DOHH2 (cell line): ENCODE measurements around the gene PPFIA3.
A peak's percentile ranks its signal among the peaks of the same experiment; 100 is the strongest.

Experiments used
- H3F3A ChIP-seq: fragments of 200-600 bp; sonication (generic), shearing (Covaris generic); 2 replicates; pipeline ENCODE4 v1.6.0; 2016; ENCODE audit warnings: antibody characterized with exemption, mild to moderate bottlenecking; ENCODE audit not compliant: control insufficient read depth, insufficient read depth
- H3K27ac ChIP-seq: fragments of 200-600 bp; sonication (generic); 2 replicates; pipeline ENCODE4 v1.5.1; 2014; ENCODE audit warnings: low read depth, mild to moderate bottlenecking, low read length, moderate library complexity
- H3K27me3 ChIP-seq: fragments of 200-600 bp; sonication (generic); 2 replicates; pipeline ENCODE4 v1.6.1; 2014; ENCODE audit warnings: mild to moderate bottlenecking, low read length, mixed read lengths; ENCODE audit not compliant: control insufficient read depth
- H3K36me3 ChIP-seq: fragments of 200-600 bp; sonication (generic); 2 replicates; pipeline ENCODE4 v1.6.1; 2014; ENCODE audit warnings: mild to moderate bottlenecking, low read length, moderate library complexity, mixed read lengths; ENCODE audit not compliant: control insufficient read depth
- H3K4me1 ChIP-seq: fragments of 200-600 bp; sonication (generic); 2 replicates; pipeline ENCODE4 v1.6.1; 2014; ENCODE audit warnings: mild to moderate bottlenecking, low read length, mixed read lengths; ENCODE audit not compliant: control insufficient read depth
- H3K4me2 ChIP-seq: fragments of 200-600 bp; sonication (generic); 2 replicates; pipeline ENCODE4 v1.6.0; 2014; ENCODE audit warnings: mild to moderate bottlenecking, low read length, moderate library complexity
- H3K4me3 ChIP-seq: fragments of 200-600 bp; sonication (generic); 2 replicates; pipeline ENCODE4 v1.5.1; 2014; ENCODE audit warnings: mild to moderate bottlenecking, low read length, mixed read lengths
- H3K79me2 ChIP-seq: fragments of 200-600 bp; sonication (generic); 2 replicates; pipeline ENCODE4 v1.6.1; 2014; ENCODE audit warnings: mild to moderate bottlenecking, low read length, mixed read lengths; ENCODE audit not compliant: control insufficient read depth
- H3K9me2 ChIP-seq: fragments of 200-600 bp; sonication (generic); replicated peaks from 2 replicates; pipeline ENCODE4 v1.6.1; 2014; ENCODE audit warnings: mild to moderate bottlenecking, low read length, mixed read lengths; ENCODE audit not compliant: control insufficient read depth
- H3K9me3 ChIP-seq: fragments of 200-600 bp; sonication (generic); 2 replicates; pipeline ENCODE4 v1.6.1; 2014; ENCODE audit warnings: antibody characterized with exemption, low read length, mixed read lengths; ENCODE audit not compliant: control insufficient read depth, insufficient read depth
- H4K20me1 ChIP-seq: fragments of 200-600 bp; sonication (generic); 2 replicates; pipeline ENCODE4 v1.6.0; 2014; ENCODE audit warnings: low read depth, mild to moderate bottlenecking, antibody characterized with exemption, low read length, moderate library complexity; ENCODE audit not compliant: control insufficient read depth, insufficient read depth
- CTCF ChIP-seq: fragments of 200-600 bp; sonication (generic); IDR thresholded peaks from one replicate; pipeline ENCODE4 v1.5.1; 2014; ENCODE audit warnings: antibody characterized with exemption, mild to moderate bottlenecking, low read depth, low read length; ENCODE audit not compliant: poor library complexity, severe bottlenecking
- EZH2phosphoT487 ChIP-seq: fragments of 200-600 bp; sonication (generic); IDR thresholded peaks from 2 replicates; pipeline ENCODE4 v1.6.1; 2017; ENCODE audit warnings: borderline replicate concordance, mild to moderate bottlenecking, antibody characterized with exemption, low read length, moderate library complexity, mixed read lengths

The PPFIA3 gene

DNA sequence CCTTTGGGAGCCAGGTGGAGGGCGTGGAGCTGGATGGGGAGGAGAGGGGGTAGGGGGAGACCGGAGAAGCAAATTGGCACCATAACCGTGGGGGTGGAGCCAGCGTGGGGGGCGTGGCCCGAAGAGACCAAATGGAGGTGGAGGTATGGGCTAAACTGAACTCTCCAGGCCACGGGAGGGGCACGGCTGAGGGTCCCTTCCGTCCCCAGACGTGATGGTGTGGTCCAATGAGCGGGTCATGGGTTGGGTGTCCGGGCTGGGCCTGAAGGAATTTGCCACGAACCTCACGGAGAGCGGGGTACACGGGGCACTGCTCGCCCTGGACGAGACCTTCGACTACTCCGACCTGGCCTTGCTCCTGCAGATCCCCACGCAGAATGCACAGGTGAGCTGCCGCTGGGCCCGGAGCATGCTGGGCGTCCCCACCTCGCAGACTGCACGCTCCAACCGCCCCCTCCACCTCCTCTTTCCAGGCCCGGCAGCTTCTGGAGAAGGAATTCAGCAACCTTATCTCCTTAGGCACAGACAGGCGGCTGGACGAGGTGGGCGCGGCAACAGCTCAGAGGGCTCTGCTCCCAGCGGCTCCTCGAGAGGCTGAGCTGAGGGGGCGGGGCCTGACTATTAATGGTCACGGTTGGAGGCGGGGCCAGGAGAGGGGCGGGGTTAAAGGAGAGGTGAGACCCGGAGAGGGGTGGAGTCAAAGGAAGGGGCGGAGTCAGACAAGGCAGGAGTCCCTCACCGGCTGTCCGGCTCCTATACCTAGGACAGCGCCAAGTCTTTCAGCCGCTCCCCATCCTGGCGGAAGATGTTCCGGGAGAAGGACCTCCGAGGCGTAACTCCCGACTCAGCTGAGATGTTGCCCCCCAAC, 29.7 kb downstream of the PPFIA3 start:
- Histone ChIP-seq H3K4me1 (peaks cover 35% of the 10 kb centered on the region), H3K4me2 (peak overlapping the region; percentile 94), H3K9me3 (no peaks in the 10 kb centered on the region), H3K4me3 (peak overlapping the region; percentile 95), H3K9me2 (no peaks in the 10 kb centered on the region), H4K20me1 (no peaks in the 10 kb centered on the region), H3K79me2 (no peaks in the 10 kb centered on the region), H3K27ac (peak overlapping the region; percentile 48), H3K36me3 (no peaks in the 10 kb centered on the region), H3K27me3 (no peaks in the 10 kb centered on the region), H3F3A (peaks cover 11% of the 10 kb centered on the region)
- no peak for TF ChIP-seq CTCF
- no peak for TF ChIP-seq EZH2phosphoT487

GRCh38 chr19:49149652-49150105, 30.3 kb downstream of the PPFIA3 start:
- H3K9me2 ChIP-seq: no peaks in the 10 kb centered on the region
- no peaks in the 10 kb centered on the region for H3K36me3 ChIP-seq
- no peak for TF ChIP-seq CTCF
- TF ChIP-seq EZH2phosphoT487: no peak
- H3F3A ChIP-seq: peaks cover 11% of the 10 kb centered on the region
- peak overlapping the region; percentile 95 for H3K4me3 ChIP-seq
- peak overlapping the region; percentile 48 for H3K27ac ChIP-seq
- no peaks in the 10 kb centered on the region for H3K79me2 ChIP-seq
- no peaks in the 10 kb centered on the region for H3K9me3 ChIP-seq
- H3K27me3 ChIP-seq: no peaks in the 10 kb centered on the region
- peak overlapping the region; percentile 94 for H3K4me2 ChIP-seq
- H4K20me1 ChIP-seq: no peaks in the 10 kb centered on the region
- H3K4me1 ChIP-seq: peaks cover 35% of the 10 kb centered on the region

DNA sequence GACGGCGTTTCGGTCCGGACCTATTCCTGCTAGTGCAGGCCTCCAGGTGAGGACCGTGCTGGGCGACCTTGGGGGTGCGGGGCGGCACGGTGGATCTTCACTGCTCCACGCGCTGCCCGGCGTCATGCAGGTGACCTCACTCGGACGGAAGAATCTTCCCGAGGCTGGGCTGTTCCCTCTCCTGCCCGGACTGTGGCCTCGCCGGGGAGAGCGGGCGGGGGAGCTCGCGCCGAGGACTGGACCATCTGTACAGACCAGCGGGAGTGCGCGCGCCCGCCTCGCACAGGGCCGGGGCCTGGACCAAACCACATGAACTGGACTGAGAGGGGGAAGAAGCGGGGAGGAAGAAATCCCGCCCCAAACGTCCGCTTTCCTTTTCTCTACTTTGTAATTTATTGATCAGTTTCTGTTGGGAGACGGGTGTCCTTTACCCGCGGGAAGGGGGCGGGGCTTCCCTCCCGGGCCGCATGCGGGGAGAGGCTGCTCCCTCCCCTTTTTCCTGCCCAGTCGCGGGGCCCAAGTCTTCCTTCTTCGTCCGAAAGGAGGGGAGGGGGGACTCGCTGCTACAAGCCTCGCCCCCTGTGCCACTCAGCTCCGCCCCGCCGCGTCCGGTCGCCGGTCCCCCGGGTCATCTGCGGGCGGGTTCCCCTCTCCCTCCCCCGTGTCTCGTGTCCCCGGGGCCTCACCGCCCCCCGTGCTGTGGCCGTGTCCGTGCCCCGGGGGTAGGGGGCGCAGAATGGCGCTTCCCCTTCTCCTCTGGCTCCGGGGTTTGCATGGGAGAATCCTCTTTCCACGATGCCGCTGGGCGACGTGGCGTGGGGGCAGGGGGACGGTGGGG, 31.0 kb downstream of the PPFIA3 start:
- no peak for TF ChIP-seq EZH2phosphoT487
- TF ChIP-seq CTCF: no peak
- H3K27ac ChIP-seq: peak overlapping the region; percentile 48
- no peaks in the 10 kb centered on the region for H3K27me3 ChIP-seq

More for the DNA sequence above, 31.0 kb downstream of the PPFIA3 start:
- Histone ChIP-seq H3K4me2 (peak overlapping the region; percentile 94), H4K20me1 (no peaks in the 10 kb centered on the region), H3K9me2 (no peaks in the 10 kb centered on the region), H3K36me3 (no peaks in the 10 kb centered on the region), H3K4me1 (peaks cover 32% of the 10 kb centered on the region), H3K9me3 (no peaks in the 10 kb centered on the region), H3F3A (peaks cover 11% of the 10 kb centered on the region), H3K79me2 (no peaks in the 10 kb centered on the region), H3K4me3 (peak overlapping the region; percentile 95)
